HUES48 (cell line): ENCODE measurements around the gene GRIK3.

Experiments
- H3K27ac ChIP-seq: one replicate; pipeline ENCODE4 v1.7.0; 2013; ENCODE audit warnings: low read depth, low read length, inconsistent platforms
- H3K27me3 ChIP-seq: 2 replicates; pipeline ENCODE4 v1.6.1; 2013; ENCODE audit warnings: mild to moderate bottlenecking, low read length; ENCODE audit not compliant: control insufficient read depth, insufficient read depth
- H3K36me3 ChIP-seq: 2 replicates; pipeline ENCODE4 v1.6.1; 2013; ENCODE audit warnings: low read length; ENCODE audit not compliant: control insufficient read depth, insufficient read depth
- H3K4me1 ChIP-seq: 2 replicates; pipeline ENCODE4 v1.6.1; 2013; ENCODE audit warnings: mild to moderate bottlenecking, low read length; ENCODE audit not compliant: control insufficient read depth, insufficient read depth
- H3K4me3 ChIP-seq: 2 replicates; pipeline ENCODE4 v1.5.1; 2013; ENCODE audit warnings: mild to moderate bottlenecking, low read depth, low read length
- H3K9ac ChIP-seq: 2 replicates; pipeline ENCODE4 v1.6.1; 2013; ENCODE audit warnings: mild to moderate bottlenecking, low read depth, low read length, moderate library complexity
- H3K9me3 ChIP-seq: 2 replicates; pipeline ENCODE4 v1.6.1; 2013; ENCODE audit warnings: low read length; ENCODE audit not compliant: control insufficient read depth, insufficient read depth

The GRIK3 gene

DNA sequence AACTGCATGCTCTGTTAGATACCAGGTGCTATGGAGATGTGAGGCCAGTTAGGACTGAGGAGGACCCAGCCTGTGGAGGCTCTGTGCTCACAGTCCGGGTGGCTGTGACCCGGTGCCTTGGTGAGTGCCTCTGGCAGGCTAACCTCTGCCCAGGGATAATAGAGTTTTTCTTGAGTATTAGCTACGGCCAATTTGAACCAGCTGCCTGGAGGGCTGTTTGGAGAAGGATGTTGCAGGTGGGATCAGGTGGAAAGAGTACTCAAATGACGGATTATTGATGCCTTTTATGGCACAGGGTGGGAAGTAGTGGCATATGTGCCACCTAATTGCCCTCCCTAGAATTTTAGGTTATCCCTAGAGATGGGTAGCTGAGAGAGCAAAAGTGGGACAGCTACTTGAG is 182.7 kb downstream of the GRIK3 start:
- no peaks in the 10 kb centered on the region for H3K27me3 ChIP-seq
- no peaks in the 10 kb centered on the region for H3K9me3 ChIP-seq
- H3K4me1 ChIP-seq: peaks cover 36% of the 10 kb centered on the region
- no peak overlapping the region for H3K27ac ChIP-seq
- no peak overlapping the region for H3K9ac ChIP-seq
- H3K36me3 ChIP-seq: no peaks in the 10 kb centered on the region
- no peak overlapping the region for H3K4me3 ChIP-seq

DNA sequence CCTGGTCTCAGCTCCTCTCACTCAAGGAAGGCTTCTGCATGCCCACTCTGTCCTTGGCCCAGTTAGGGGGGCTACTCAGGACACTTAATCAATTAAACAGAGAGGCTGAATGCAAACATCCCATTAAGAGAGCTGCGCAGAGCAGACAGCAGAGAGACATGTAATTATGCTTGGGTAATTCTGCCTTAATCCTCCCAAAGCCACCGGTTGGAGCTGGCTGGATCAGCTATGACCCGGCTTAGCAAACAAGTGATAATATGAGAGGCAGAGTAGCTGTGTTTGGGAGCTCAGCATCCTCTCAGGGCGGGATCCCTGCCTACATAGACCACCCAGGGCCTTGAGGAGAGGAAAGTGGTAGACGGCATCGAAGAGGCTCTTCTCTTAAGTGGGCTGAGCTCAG is 183.2 kb downstream of the GRIK3 start:
- Histone ChIP-seq H3K4me3 (no peak overlapping the region), H3K4me1 (peaks cover 34% of the 10 kb centered on the region), H3K9ac (no peak overlapping the region), H3K27ac (no peak overlapping the region), H3K9me3 (no peaks in the 10 kb centered on the region), H3K27me3 (no peaks in the 10 kb centered on the region), H3K36me3 (no peaks in the 10 kb centered on the region)

DNA sequence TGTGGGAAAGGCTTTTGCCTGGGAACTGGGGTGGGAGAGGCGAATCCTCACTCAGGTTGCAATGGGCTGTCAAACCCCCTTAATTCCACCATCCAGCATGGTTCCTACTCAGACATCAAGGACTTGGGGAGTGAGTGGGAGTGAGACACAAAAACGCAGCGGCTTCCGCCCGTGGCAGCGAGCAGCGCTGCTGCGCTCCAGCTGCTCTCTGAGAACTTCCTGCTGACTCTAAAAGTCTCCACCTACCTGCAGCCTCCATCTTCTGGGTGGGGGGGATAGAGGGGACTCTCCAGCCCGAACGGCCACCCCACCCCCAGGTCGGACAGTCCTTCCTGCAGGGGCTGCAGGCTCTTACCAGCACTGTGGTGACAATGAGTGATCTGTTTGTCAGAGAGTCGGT is 184.4 kb downstream of the GRIK3 start:
- no peaks in the 10 kb centered on the region for H3K9me3 ChIP-seq
- H3K36me3 ChIP-seq: no peaks in the 10 kb centered on the region
- H3K27me3 ChIP-seq: no peaks in the 10 kb centered on the region
- no peak overlapping the region for H3K27ac ChIP-seq
- H3K4me3 ChIP-seq: no peak overlapping the region
- peaks cover 23% of the 10 kb centered on the region for H3K4me1 ChIP-seq
- no peak overlapping the region for H3K9ac ChIP-seq

DNA sequence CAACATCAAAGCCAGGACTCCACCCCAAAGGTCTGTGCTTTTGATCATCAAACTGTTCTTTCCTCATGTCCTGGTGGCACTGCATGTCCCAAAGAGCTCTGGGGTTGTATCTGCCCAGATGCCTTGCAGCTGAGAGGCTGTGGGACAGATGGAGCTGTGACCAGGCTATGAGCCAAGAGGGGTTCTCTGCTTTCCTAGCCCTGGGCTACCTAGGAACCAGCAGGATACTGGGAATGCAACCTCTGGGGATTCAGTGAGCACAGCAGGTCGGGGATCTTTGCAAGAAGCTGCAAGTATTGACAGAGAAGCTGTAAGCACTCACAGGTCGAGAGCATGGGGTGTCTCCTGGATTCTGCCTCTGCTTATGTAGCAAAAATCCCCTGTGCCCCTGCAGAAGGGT is 186.6 kb downstream of the GRIK3 start:
- no peaks in the 10 kb centered on the region for H3K36me3 ChIP-seq
- H3K27me3 ChIP-seq: no peaks in the 10 kb centered on the region
- no peak overlapping the region for H3K4me3 ChIP-seq
- no peaks in the 10 kb centered on the region for H3K9me3 ChIP-seq
- peaks cover 21% of the 10 kb centered on the region for H3K4me1 ChIP-seq
- no peak overlapping the region for H3K9ac ChIP-seq
- peak overlapping the region; percentile 79 for H3K27ac ChIP-seq

DNA sequence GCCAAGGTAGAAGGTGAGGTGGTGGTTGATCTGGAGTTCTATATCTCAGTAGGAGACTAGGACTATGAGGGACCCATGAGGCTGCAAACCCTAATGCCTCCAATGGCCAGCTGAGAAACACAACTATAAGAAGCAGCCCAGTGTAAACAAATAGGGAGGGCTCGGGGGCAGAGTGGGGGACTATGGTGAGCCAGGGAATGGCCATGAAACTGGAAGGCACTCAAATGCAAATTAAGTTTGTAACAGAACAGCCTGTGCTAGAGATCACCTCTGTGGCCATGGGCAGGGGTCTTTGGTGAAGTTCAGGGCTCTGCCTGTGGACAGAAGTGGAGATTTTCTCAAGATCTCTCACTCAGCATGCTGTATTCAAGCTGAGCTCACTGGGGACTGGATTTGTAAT is 187.1 kb downstream of the GRIK3 start:
- Histone ChIP-seq H3K4me3 (no peak overlapping the region), H3K4me1 (peaks cover 26% of the 10 kb centered on the region), H3K36me3 (no peaks in the 10 kb centered on the region), H3K27ac (peak overlapping the region; percentile 79), H3K27me3 (no peaks in the 10 kb centered on the region), H3K9me3 (no peaks in the 10 kb centered on the region), H3K9ac (no peak overlapping the region)

DNA sequence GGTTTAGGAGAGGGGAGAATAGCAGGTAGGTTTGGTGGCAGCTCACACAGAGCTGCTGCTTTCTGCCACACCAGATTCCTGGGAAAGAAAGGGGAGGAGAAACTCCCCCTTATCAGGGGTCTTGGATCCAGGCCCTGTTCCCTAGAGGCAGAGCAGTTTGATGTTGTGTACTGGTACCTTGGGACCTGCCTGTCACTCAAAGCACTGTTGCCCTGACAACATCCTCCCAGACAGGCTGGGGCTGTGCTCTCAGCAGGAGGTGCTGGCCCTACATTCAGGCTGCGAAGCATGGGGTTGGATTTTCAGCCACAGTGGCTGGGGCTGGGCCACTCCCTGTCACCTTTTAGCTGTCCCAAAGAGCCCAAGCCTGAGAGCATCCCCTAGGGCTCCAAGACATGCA is 188.0 kb downstream of the GRIK3 start:
- Histone ChIP-seq H3K4me3 (no peak overlapping the region), H3K9me3 (no peaks in the 10 kb centered on the region), H3K9ac (no peak overlapping the region), H3K27me3 (no peaks in the 10 kb centered on the region), H3K36me3 (no peaks in the 10 kb centered on the region), H3K27ac (no peak overlapping the region), H3K4me1 (peaks cover 30% of the 10 kb centered on the region)

DNA sequence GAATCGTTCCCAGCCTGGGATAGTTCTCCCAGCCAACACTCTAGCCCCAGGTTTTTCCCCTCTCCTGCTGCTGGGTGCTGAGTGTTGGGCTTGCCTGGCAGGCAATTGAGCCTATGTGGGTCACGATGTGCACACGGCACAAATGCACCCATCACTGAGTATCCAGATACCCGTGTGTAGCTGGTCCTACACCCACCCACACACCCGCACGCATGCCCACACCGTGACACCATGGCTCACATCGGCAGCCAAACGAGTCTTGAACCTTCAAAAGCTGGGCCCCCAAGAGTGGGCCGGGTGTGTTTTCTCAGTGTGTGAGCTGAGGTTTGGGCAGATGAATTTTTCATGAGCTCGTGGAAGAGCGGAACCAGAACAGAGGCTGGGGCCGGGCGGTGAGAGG is 188.5 kb downstream of the GRIK3 start:
- H3K4me1 ChIP-seq: peaks cover 30% of the 10 kb centered on the region
- H3K9me3 ChIP-seq: no peaks in the 10 kb centered on the region
- no peak overlapping the region for H3K9ac ChIP-seq
- no peak overlapping the region for H3K27ac ChIP-seq
- no peaks in the 10 kb centered on the region for H3K27me3 ChIP-seq
- H3K4me3 ChIP-seq: no peak overlapping the region
- no peaks in the 10 kb centered on the region for H3K36me3 ChIP-seq

DNA sequence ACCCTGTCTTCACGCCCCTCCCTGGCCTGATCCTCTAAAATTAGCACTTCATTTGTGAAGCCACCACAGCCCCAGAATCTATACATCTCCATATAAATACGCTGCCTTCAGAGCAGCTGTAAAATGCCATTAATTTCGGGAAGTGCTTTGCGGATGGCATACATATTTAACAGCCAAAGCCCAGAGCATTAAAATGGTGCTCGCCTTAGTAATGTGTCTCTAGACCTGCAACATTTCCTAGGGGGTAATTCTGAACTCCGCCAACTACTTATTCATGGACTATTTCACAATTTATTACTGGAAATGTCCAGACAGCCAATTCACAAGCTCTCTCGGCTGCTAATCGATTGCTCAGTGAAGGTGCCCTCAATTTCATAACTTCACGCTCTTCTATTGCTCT is 189.4 kb downstream of the GRIK3 start:
- no peak overlapping the region for H3K9ac ChIP-seq
- no peak overlapping the region for H3K27ac ChIP-seq
- no peaks in the 10 kb centered on the region for H3K27me3 ChIP-seq
- no peaks in the 10 kb centered on the region for H3K36me3 ChIP-seq
- no peak overlapping the region for H3K4me3 ChIP-seq
- H3K4me1 ChIP-seq: peaks cover 30% of the 10 kb centered on the region
- no peaks in the 10 kb centered on the region for H3K9me3 ChIP-seq

DNA sequence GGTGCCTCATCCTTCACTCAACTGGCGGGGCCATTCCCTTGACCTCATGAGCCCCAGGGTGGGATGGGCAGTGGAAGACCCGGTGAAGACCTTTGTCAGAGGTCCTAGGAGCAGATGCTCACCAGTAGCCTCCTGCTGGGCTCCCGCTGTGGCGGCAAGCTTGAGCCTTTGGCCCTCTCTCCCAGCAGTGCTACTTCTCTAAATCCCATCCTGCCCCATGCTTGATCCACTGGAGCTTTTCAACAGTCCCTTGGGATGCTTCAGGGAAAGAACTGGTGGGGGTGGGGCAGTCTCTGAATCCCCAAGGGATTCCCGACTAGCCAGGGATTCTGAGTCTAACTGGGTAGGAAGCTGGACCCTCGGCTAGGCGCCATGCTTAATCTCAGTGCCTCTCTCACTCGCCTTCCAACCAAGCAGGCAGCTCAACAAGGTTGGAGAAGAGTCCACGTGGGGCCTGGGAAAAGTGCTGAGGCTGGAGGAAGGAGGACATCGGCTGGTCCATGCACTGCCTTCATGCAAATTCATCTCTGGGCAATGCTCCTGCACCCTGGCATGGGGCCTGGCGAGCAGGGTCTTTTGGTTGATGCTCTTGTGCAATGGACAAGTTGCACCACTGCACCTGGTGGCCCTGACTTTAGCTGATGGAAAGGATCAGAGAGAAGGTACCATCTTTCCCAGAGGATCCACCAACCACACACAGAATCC is 190.3 kb downstream of the GRIK3 start:
- Histone ChIP-seq H3K4me1 (peaks cover 29% of the 10 kb centered on the region), H3K9me3 (no peaks in the 10 kb centered on the region), H3K27ac (no peak overlapping the region), H3K9ac (no peak overlapping the region), H3K4me3 (no peak overlapping the region), H3K36me3 (no peaks in the 10 kb centered on the region), H3K27me3 (no peaks in the 10 kb centered on the region)

DNA sequence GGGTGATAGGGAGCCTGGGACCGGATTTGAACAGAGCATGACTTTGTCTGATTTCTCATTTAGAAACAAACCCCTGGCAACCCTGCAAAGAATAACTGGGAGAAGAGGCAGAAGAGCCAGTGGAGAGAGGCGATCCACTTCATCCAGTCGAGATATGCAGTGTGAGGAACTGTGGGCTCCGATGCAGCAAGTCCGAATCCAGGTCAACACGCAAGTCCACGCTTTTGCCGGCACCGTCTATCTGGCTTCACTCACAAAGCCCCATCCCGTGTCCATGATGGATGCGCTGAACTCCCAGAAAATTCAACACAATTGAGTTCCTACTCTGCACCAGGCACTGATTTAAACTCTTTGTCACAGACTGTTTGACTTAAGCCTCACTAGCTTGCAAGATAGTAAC is 191.3 kb downstream of the GRIK3 start:
- H3K27me3 ChIP-seq: no peaks in the 10 kb centered on the region
- H3K9me3 ChIP-seq: no peaks in the 10 kb centered on the region
- no peak overlapping the region for H3K27ac ChIP-seq

DNA sequence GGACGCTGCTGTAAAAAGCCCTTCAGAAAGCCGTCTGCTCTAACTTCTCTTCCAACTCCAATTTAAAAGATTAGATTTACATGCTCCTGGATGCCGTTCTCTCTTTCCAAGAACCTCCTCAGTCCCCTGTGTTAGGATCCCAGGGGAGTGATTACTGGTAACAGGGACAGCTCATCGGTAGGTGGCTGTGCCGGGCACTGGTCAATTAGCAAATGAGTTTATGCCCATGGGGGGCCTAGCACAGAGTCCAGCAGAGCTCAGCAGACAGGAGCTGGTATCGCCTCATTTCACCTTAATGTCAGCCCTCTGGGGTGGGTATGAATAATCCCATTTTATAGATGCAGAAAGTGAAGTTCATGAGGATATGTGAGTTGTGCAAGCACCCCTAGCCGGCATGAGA is 191.9 kb downstream of the GRIK3 start:
- Histone ChIP-seq H3K4me3 (no peak overlapping the region), H3K27me3 (no peaks in the 10 kb centered on the region), H3K9me3 (no peaks in the 10 kb centered on the region), H3K4me1 (peaks cover 18% of the 10 kb centered on the region), H3K9ac (no peak overlapping the region), H3K36me3 (no peaks in the 10 kb centered on the region), H3K27ac (no peak overlapping the region)

More for the DNA sequence above, 191.3 kb downstream of the GRIK3 start:
- Histone ChIP-seq H3K36me3 (no peaks in the 10 kb centered on the region), H3K4me1 (peaks cover 23% of the 10 kb centered on the region), H3K4me3 (no peak overlapping the region), H3K9ac (no peak overlapping the region)
